ENCODE data around the gene IRF2BP2.

The IRF2BP2 gene

GRCh38 chr1:234606784-234607108 is 3.2 kb downstream of the IRF2BP2 start:
- peak overlapping the region; percentile 99 to 100 (median 99) for H3K4me3 Mint-ChIP-seq
- peaks cover 56% of the 10 kb centered on the region for H3K36me3 Mint-ChIP-seq (ENCODE audit: low read depth)
- H3K27ac Mint-ChIP-seq = peak overlapping the region; percentile 84 to 100 (median 100)
- H3K27me3 Mint-ChIP-seq (ENCODE audit: low read depth) = peaks cover 4% of the 10 kb centered on the region
- H3K9me3 Mint-ChIP-seq = peaks cover 2% of the 10 kb centered on the region
- peaks cover 38% of the 10 kb centered on the region for H3K4me1 Mint-ChIP-seq
- TF ChIP-seq, protein P1, sequence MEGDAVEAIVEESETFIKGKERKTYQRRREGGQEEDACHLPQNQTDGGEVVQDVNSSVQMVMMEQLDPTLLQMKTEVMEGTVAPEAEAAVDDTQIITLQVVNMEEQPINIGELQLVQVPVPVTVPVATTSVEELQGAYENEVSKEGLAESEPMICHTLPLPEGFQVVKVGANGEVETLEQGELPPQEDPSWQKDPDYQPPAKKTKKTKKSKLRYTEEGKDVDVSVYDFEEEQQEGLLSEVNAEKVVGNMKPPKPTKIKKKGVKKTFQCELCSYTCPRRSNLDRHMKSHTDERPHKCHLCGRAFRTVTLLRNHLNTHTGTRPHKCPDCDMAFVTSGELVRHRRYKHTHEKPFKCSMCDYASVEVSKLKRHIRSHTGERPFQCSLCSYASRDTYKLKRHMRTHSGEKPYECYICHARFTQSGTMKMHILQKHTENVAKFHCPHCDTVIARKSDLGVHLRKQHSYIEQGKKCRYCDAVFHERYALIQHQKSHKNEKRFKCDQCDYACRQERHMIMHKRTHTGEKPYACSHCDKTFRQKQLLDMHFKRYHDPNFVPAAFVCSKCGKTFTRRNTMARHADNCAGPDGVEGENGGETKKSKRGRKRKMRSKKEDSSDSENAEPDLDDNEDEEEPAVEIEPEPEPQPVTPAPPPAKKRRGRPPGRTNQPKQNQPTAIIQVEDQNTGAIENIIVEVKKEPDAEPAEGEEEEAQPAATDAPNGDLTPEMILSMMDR (IDR thresholded peaks at IDR 0.05; ENCODE audit: unreplicated experiment in 3 of 3) = no peak

GRCh38 chr1:234605983-234606783 is 3.8 kb downstream of the IRF2BP2 start:
- H3K27me3 Mint-ChIP-seq (ENCODE audit: low read depth) = peaks cover 4% of the 10 kb centered on the region

GRCh38 chr1:234605399-234605982 is 4.5 kb downstream of the IRF2BP2 start:
- Mint-ChIP-seq H3K4me3 (peak overlapping the region; percentile 99 to 100 (median 99)), H3K9me3 (peaks cover 2% of the 10 kb centered on the region), H3K4me1 (peaks cover 43% of the 10 kb centered on the region), H3K36me3 (ENCODE audit: low read depth) (peaks cover 55% of the 10 kb centered on the region), H3K27me3 (ENCODE audit: low read depth) (peaks cover 3% of the 10 kb centered on the region), H3K27ac (peak overlapping the region; percentile 84 to 100 (median 100))
- TF ChIP-seq, protein P1 (IDR thresholded peaks at IDR 0.05; ENCODE audit: unreplicated experiment in 3 of 3) = no peak

More at GRCh38 chr1:234605983-234606783, 3.8 kb downstream of the IRF2BP2 start:
- Mint-ChIP-seq H3K27ac (peak overlapping the region; percentile 84 to 100 (median 100)), H3K9me3 (peaks cover 2% of the 10 kb centered on the region), H3K36me3 (ENCODE audit: low read depth) (peaks cover 56% of the 10 kb centered on the region), H3K4me3 (peak overlapping the region; percentile 99 to 100 (median 99)), H3K4me1 (peaks cover 38% of the 10 kb centered on the region)
- TF ChIP-seq, protein P1 (IDR thresholded peaks at IDR 0.05; ENCODE audit: unreplicated experiment in 3 of 3) = no peak

DNA sequence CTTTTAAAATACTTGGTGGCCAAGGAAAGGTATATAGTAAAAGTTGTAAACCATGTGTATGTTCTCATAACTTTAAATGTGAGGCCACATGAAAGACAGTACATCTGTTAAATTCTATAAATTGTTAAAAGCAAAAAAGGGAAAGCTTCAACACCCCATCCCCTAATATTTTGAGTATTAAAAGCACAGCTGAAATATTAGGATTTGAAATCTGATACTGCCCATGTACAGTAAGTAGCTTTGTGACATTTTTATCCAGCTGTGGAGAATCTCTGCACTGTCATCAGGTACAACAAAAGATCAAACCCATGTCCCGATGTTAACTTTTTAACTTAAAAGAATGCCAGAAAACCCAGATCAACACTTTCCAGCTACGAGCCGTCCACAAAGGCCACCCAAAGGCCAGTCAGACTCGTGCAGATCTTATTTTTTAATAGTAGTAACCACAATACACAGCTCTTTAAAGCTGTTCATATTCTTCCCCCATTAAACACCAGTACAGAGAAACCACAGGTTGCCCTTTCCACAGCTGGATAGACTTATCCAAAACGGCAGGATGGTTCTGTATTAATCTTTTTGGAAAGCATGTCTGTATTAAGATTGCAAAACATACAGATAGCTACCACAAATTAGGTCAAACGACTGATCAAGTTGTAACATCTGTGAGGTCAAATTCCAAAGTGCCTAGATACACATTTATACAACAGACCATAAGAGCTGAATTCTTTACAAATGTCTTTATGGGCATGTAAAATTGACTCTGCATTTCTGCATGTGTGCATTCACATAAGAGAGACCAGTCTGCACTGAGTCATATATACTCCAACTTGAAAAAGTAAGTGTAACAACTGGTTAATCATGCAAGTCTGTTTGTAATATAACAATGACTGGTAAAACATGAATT is 5.2 kb downstream of the IRF2BP2 start:
- Mint-ChIP-seq H3K27me3 (ENCODE audit: low read depth) (no peaks in the 10 kb centered on the region), H3K4me1 (peaks cover 46% of the 10 kb centered on the region), H3K36me3 (ENCODE audit: low read depth) (peaks cover 52% of the 10 kb centered on the region), H3K4me3 (peak overlapping the region; percentile 99 to 100 (median 99)), H3K27ac (peak overlapping the region; percentile 84 to 100 (median 100)), H3K9me3 (no peaks in the 10 kb centered on the region)
- TF ChIP-seq, protein P1 (IDR thresholded peaks at IDR 0.05; ENCODE audit: unreplicated experiment in 3 of 3) = no peak

DNA sequence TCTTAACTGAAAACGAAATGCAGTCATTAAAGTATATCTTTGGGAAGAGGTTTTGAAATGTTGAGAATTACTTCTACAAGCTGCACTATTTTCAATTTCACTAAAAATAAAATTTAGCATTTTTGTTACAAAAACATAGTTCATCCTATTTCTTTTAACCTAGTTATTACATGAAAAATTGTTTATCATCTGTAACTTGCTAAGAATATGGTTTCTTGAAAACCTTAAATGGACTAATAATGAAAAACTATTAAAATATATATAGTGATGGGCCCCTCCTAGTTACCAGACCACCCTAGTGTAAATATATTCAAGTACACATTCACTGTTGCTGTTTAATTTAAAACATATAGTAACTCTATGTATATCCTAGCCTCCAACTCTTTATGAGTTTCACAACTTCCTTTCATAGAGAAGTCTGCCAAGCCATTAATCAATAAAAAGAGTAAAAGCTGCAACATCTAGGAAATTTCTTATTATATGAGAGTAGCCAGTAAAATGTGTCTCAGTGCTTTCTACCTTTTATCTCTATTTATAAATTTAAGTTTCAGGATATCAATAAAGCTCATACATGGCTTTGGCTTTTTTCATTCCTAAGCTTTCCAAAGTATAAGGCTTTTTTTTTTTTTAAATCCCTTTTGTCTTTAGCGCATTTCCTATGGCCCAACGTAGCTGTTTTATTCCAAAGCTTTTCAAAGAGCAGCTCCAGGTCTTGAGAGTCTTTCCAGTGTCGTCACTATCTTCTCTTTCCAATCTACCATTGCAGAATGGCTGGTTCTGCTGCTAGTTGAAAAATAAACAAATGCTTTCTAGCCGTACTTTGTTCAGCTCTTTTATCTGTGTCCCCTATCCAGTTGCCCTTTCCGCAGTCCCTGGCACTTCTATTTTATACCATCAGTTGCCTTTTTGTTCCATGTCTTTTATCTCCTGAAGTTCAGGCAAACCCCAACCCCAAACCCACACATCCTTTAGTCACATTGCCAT is 6.5 kb downstream of the IRF2BP2 start:
- TF ChIP-seq, protein P1 (IDR thresholded peaks at IDR 0.05; ENCODE audit: unreplicated experiment in 3 of 3) = no peak
- Mint-ChIP-seq H3K27me3 (ENCODE audit: low read depth) (no peaks in the 10 kb centered on the region), H3K27ac (peak overlapping the region; percentile 84 to 94 (median 94)), H3K36me3 (ENCODE audit: low read depth) (peaks cover 52% of the 10 kb centered on the region), H3K9me3 (no peaks in the 10 kb centered on the region), H3K4me1 (peaks cover 58% of the 10 kb centered on the region), H3K4me3 (peak overlapping the region; percentile 99 to 100 (median 99))
